Gastroesophageal sphincter (tissue), 4 donors: ENCODE data around the gene DOCK4. TPM values are rescaled to one million over a fixed set of nuclear protein-coding genes. Genes with fewer than 3 reads are reported as not detected.

ENCODE experiments used
- ATAC-seq: fragments of 150-250 bp; one replicate; pipeline ENCODE4 v1.9.1; 2016; ENCODE audit warnings: mild to moderate bottlenecking, moderate library complexity
- H3K27ac ChIP-seq, 4 donors: fragments of 200-600 bp; sonication (generic) in 3 of 4; 1 replicate in 3 of 4; 2 replicates in 1 of 4; pipeline ENCODE4 v1.5.1; 2016 to 2019
- H3K27me3 ChIP-seq: fragments of 200-600 bp; sonication (generic); one replicate; pipeline ENCODE4 v1.5.1; 2019
- H3K36me3 ChIP-seq, 2 donors: fragments of 200-600 bp; sonication (generic); one replicate each; pipeline ENCODE4 v1.5.1; 2019; ENCODE audit warnings: control low read depth in 1 of 2
- H3K4me1 ChIP-seq, 3 donors: fragments of 200-600 bp; sonication (generic); 1 replicate in 2 of 3; 2 replicates in 1 of 3; pipeline ENCODE4 v1.5.1; 2016 to 2019; ENCODE audit warnings: control low read depth in 2 of 3
- H3K4me3 ChIP-seq, 2 donors: fragments of 200-600 bp; sonication (generic); one replicate each; pipeline ENCODE4 v1.5.1; 2019; ENCODE audit warnings: mild to moderate bottlenecking in 1 of 2, moderate library complexity in 1 of 2
- H3K9me3 ChIP-seq, 3 donors: fragments of 200-600 bp; sonication (generic); one replicate each; pipeline ENCODE4 v1.5.1; 2017 to 2019; ENCODE audit warnings: control low read depth in 2 of 3
- EP300 ChIP-seq: sonication (generic); formaldehyde crosslinking; IDR thresholded peaks from one replicate; pipeline ENCODE4 v1.6.1; 2017; ENCODE audit warnings: antibody characterized with exemption, mild to moderate bottlenecking
- POLR2A ChIP-seq, 2 donors: fragments of 450-650 bp; IDR thresholded peaks; one replicate each; pipeline ENCODE4 v1.6.1; 2017; ENCODE audit warnings: antibody characterized with exemption in 2 of 2, mild to moderate bottlenecking in 2 of 2, moderate library complexity in 1 of 2
- POLR2AphosphoS5 ChIP-seq: sonication (generic); formaldehyde crosslinking; IDR thresholded peaks from one replicate; pipeline ENCODE4 v1.6.1; 2017; ENCODE audit warnings: antibody characterized with exemption
- WGBS, 2 donors: methylation state at CpG; one replicate each; pipeline ENCODE4 v1.1.5; 2018; ENCODE audit warnings: low coverage in 1 of 2; 5-methylcytosine and 5-hydroxymethylcytosine counted together
- total RNA-seq, 4 donors: library from RNA; depleted of rRNA; stranded (reverse); fragments of >200 nt; gene quantifications; one replicate each; pipeline ENCODE4 v1.1.0, GENCODE V29; 2016
- TF ChIP-seq, protein P1 (sequence below), 4 experiments: fragments of 200-600 bp in 2 of 4; fragments of 450-650 bp in 2 of 4; sonication (generic) in 1 of 4; IDR thresholded peaks; one replicate each; pipeline ENCODE4 v1.5.1; 2017 to 2019; ENCODE audit warnings: antibody characterized with exemption in 4 of 4, mild to moderate bottlenecking in 2 of 4, moderate library complexity in 2 of 4

Gene DOCK4
- total RNA-seq, 4 donors from 2014 or later = 14.0 to 34.1 (median 24.2) TPM

GRCh38 chr7:111711426-111712065 is 494.7 kb downstream of the DOCK4 start:
- H3K4me1 ChIP-seq = no peaks in the 10 kb centered on the region
- 73 to 81% methylated on average over 4 of the region's 4 CpGs for WGBS, 2 donors

GRCh38 chr7:111710839-111711380 is 495.3 kb downstream of the DOCK4 start:
- ATAC-seq = no peak
- Histone ChIP-seq H3K9me3 (peaks cover 0 to 7% (median 0%) of the 10 kb centered on the region in 3 donors), H3K4me1 (no peaks in the 10 kb centered on the region), H3K4me3 (no peak overlapping the region), H3K27ac (no peak overlapping the region), H3K27me3 (no peaks in the 10 kb centered on the region), H3K36me3 (no peaks in the 10 kb centered on the region)
- 100% methylated on average over 1 of the region's 1 CpG; no CpG with 5 or more reads in 1 of the 2 donors for WGBS, 2 donors
- TF ChIP-seq EP300 (no peak), POLR2A (IDR thresholded peaks at IDR 0.05) (no peak), POLR2AphosphoS5 (no peak)
- TF ChIP-seq, protein P1, sequence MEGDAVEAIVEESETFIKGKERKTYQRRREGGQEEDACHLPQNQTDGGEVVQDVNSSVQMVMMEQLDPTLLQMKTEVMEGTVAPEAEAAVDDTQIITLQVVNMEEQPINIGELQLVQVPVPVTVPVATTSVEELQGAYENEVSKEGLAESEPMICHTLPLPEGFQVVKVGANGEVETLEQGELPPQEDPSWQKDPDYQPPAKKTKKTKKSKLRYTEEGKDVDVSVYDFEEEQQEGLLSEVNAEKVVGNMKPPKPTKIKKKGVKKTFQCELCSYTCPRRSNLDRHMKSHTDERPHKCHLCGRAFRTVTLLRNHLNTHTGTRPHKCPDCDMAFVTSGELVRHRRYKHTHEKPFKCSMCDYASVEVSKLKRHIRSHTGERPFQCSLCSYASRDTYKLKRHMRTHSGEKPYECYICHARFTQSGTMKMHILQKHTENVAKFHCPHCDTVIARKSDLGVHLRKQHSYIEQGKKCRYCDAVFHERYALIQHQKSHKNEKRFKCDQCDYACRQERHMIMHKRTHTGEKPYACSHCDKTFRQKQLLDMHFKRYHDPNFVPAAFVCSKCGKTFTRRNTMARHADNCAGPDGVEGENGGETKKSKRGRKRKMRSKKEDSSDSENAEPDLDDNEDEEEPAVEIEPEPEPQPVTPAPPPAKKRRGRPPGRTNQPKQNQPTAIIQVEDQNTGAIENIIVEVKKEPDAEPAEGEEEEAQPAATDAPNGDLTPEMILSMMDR (IDR thresholded peaks at IDR 0.05) = no peak

More at GRCh38 chr7:111711426-111712065, 494.7 kb downstream of the DOCK4 start:
- Histone ChIP-seq H3K36me3 (no peaks in the 10 kb centered on the region), H3K27me3 (no peaks in the 10 kb centered on the region), H3K27ac (no peak overlapping the region), H3K9me3 (peaks cover 0 to under 1% (median 0%) of the 10 kb centered on the region in 3 donors), H3K4me3 (no peak overlapping the region)
- no peak for ATAC-seq
- TF ChIP-seq EP300 = no peak
- no peak for TF ChIP-seq POLR2A (IDR thresholded peaks at IDR 0.05)
- no peak for TF ChIP-seq POLR2AphosphoS5
- TF ChIP-seq, protein P1 (IDR thresholded peaks at IDR 0.05) = no peak

DNA sequence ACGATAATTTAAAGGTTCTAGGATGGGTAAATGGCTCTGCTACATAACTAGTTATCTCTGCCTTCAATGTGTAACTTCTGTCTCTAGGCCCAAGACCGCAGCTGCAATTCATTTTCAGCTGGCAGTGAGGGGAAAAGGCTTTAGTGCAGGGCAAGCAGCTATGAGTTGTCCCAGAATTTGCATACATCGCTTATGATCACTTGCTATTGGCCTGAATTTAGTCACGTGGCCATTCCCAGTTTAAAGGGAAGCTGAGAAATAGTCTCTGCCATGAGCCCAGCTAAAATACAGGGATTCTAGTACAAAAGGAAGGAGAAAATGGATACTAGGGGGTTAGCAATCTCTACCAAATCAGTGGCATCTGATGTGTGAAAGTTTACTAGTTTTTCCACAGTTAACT is 498.1 kb downstream of the DOCK4 start:
- Histone ChIP-seq H3K4me3 (no peak overlapping the region), H3K27me3 (no peaks in the 10 kb centered on the region), H3K27ac (no peak overlapping the region), H3K36me3 (no peaks in the 10 kb centered on the region), H3K4me1 (no peaks in the 10 kb centered on the region), H3K9me3 (peaks cover 0 to 28% (median 0%) of the 10 kb centered on the region in 3 donors)
- no peak for ATAC-seq
- TF ChIP-seq POLR2AphosphoS5 (no peak), POLR2A (IDR thresholded peaks at IDR 0.05) (no peak), EP300 (no peak)
- TF ChIP-seq, protein P1 (IDR thresholded peaks at IDR 0.05) = no peak
- WGBS, 2 donors = 70 to 89% methylated on average over 3 to 4 of the region's 4 CpGs

- Histone ChIP-seq H3K9me3 (peaks cover 0 to 32% (median 0%) of the 10 kb centered on the region in 3 donors), H3K4me3 (no peak overlapping the region), H3K36me3 (no peaks in the 10 kb centered on the region), H3K27ac (no peak overlapping the region), H3K4me1 (no peaks in the 10 kb centered on the region), H3K27me3 (no peaks in the 10 kb centered on the region)
- WGBS, 2 donors = no CpG with 5 or more reads among the region's 5 CpGs
- ATAC-seq = no peak
- TF ChIP-seq POLR2AphosphoS5 (no peak), POLR2A (IDR thresholded peaks at IDR 0.05) (no peak), EP300 (no peak)
- TF ChIP-seq, protein P1 (IDR thresholded peaks at IDR 0.05) = no peak
These were observed 500.4 kb downstream of the DOCK4 start for GRCh38 chr7:111705807-111706206.

DNA sequence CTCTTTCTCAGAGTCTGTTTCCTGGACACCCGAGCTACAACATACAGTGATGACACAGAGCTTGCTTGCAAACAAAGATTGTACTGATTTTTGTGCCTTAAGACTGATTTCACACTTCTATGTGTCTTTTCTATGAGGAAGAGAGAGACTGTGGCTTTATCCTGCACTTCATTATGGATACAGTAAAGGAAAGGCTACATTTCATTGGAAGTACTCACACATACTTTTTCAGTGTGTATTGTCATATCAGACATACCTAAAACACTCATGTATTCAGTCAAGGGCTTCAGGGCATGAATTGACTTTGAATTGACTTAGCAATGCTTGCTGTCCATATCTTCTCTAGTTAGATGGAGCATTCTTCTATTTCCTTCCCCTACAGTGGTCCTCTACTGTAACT is 508.4 kb downstream of the DOCK4 start:
- H3K4me3 ChIP-seq = no peak overlapping the region
- no peaks in the 10 kb centered on the region for H3K36me3 ChIP-seq
- WGBS, 2 donors = 60 to 67% methylated on average over 1 of the region's 1 CpG
- no peak overlapping the region for H3K27ac ChIP-seq
- peaks cover 0 to 1% (median 0%) of the 10 kb centered on the region in 3 donors for H3K9me3 ChIP-seq
- no peak for ATAC-seq
- no peaks in the 10 kb centered on the region for H3K27me3 ChIP-seq
- TF ChIP-seq POLR2AphosphoS5 = no peak
- TF ChIP-seq, protein P1 (IDR thresholded peaks at IDR 0.05) = no peak
- TF ChIP-seq POLR2A (IDR thresholded peaks at IDR 0.05) = no peak
- TF ChIP-seq EP300 = no peak
- H3K4me1 ChIP-seq = no peaks in the 10 kb centered on the region
